ENCODE data around the gene CFAP410. TPM values are rescaled to one million over a fixed set of nuclear protein-coding genes. Genes with fewer than 3 reads are reported as not detected.

CFAP410 gene
- total and polyA plus RNA-seq, 2 of the 13 experiments (the other 11 are each of a cell fraction or from before 2014, with no cell fraction given), result 8.0 to 20.1 TPM

DNA sequence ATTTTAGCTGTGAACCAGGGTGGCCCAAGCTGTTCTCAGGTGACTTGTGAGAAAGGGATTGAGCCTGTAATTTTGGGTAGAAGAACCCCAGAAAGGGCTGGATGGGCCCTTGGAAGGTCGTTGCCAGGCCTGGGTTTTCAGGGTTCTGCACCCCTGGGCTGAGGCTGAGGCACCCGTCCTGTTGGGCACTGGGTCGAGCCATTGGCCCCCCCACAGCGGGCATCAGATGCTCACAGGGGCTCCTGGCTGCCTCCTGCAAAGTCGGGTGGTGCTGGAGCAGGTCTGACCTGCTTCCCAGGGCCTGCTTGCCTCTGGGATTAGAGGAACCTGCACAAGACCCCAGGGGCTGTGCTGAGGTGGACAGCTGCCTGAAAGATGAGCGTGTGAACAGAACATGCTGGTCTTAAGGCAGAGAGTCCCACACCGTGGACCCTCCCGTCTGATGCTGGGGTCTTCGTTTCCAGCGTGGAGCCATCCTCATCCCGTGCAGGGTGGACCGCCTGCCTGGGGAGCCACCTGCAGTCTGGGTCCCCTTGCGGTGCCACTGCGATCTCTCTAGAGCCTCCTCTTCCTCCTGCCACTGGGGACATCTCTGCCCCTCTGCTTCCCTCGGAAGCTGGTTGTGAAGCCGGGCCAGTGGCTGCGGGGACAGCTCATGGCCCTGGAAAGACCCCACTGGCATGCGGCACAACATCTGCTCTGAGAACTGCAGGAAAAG lies 12.5 kb upstream of the CFAP410 start:
- intact Hi-C loops (cut with micrococcal nuclease; ENCODE audit: unreplicated experiment), result no loop called here
- H4K20me1 ChIP-seq (ENCODE audit: insufficient read depth, low read length), result no peaks in the 10 kb centered on the region
- POLR2A ChIA-PET, result no interaction called here
- TF ChIP-seq ZNF225 (CRISPR knock-in tag; IDR thresholded peaks at IDR 0.05) (no peak), ZKSCAN5 (CRISPR knock-in tag; IDR thresholded peaks at IDR 0.05) (no peak), TBP (CRISPR knock-in tag; IDR thresholded peaks at IDR 0.05) (no peak), ZNF782 (CRISPR knock-in tag; IDR thresholded peaks at IDR 0.05; ENCODE audit: borderline replicate concordance) (no peak), ZNF569 (CRISPR knock-in tag; IDR thresholded peaks at IDR 0.05; ENCODE audit: borderline replicate concordance) (no peak), NFAT5 (CRISPR knock-in tag; IDR thresholded peaks at IDR 0.05) (no peak), ZSCAN21 (CRISPR knock-in tag; IDR thresholded peaks at IDR 0.05; ENCODE audit: borderline replicate concordance) (no peak), ZNF292 (CRISPR knock-in tag; IDR thresholded peaks at IDR 0.05; ENCODE audit: borderline replicate concordance, low read depth) (no peak), ASH2L (IDR thresholded peaks at IDR 0.05; ENCODE audit: insufficient read length, low read depth, low read length) (no peak), KDM2A (CRISPR knock-in tag; IDR thresholded peaks at IDR 0.05; ENCODE audit: borderline replicate concordance, low read depth) (no peak), HDAC6 (IDR thresholded peaks at IDR 0.05; ENCODE audit: low read depth, low read length) (no peak), TBL1XR1 (IDR thresholded peaks at IDR 0.05; ENCODE audit: borderline replicate concordance, low read length, partially characterized antibody) (no peak)
- TF ChIP-seq, protein P1, sequence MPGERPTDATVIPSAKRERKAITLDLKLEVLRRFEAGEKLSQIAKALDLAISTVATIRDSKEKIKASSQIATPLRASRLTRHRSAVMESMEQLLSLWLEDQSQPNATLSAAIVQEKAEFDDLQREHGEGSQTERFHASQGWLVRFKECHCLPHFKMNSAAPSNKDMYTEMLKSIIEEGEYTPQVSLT (CRISPR knock-in tag; IDR thresholded peaks at IDR 0.05; ENCODE audit: borderline replicate concordance, low read depth), result no peak
- TF ChIP-seq, protein P2, sequence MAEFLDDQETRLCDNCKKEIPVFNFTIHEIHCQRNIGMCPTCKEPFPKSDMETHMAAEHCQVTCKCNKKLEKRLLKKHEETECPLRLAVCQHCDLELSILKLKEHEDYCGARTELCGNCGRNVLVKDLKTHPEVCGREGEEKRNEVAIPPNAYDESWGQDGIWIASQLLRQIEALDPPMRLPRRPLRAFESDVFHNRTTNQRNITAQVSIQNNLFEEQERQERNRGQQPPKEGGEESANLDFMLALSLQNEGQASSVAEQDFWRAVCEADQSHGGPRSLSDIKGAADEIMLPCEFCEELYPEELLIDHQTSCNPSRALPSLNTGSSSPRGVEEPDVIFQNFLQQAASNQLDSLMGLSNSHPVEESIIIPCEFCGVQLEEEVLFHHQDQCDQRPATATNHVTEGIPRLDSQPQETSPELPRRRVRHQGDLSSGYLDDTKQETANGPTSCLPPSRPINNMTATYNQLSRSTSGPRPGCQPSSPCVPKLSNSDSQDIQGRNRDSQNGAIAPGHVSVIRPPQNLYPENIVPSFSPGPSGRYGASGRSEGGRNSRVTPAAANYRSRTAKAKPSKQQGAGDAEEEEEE (CRISPR knock-in tag; IDR thresholded peaks at IDR 0.05; ENCODE audit: borderline replicate concordance), result no peak
- TF ChIP-seq, protein P3, sequence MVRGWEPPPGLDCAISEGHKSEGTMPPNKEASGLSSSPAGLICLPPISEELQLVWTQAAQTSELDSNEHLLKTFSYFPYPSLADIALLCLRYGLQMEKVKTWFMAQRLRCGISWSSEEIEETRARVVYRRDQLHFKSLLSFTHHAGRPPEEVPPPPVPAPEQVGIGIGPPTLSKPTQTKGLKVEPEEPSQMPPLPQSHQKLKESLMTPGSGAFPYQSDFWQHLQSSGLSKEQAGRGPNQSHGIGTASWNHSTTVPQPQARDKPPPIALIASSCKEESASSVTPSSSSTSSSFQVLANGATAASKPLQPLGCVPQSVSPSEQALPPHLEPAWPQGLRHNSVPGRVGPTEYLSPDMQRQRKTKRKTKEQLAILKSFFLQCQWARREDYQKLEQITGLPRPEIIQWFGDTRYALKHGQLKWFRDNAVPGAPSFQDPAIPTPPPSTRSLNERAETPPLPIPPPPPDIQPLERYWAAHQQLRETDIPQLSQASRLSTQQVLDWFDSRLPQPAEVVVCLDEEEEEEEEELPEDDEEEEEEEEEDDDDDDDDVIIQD (CRISPR knock-in tag; IDR thresholded peaks at IDR 0.05; ENCODE audit: low read depth), result no peak

More for the DNA sequence above, 12.5 kb upstream of the CFAP410 start:
- CTCF ChIA-PET (ENCODE audit: low intra/inter-chr PET ratio, low total read pairs), result no interaction called here
- no peak overlapping the region for H3K4me2 ChIP-seq (ENCODE audit: low read depth, low read length)
- BruUV-seq (replicated peaks), result no TSS peak
- no peak overlapping the region for H3K27ac ChIP-seq (ENCODE audit: extremely low read length, insufficient read depth, low read length)
- 55% methylated on average over 7 of the region's 18 CpGs for WGBS (ENCODE audit: low lambda C conversion rate)
- no peak overlapping the region for H3K4me3 ChIP-seq (replicated peaks in 1 of 3; ENCODE audit: insufficient read depth in 1 of 3, low read depth in 2 of 3, low read length in 3 of 3)
- DNase-seq (ENCODE audit: low spot score), result no peak
- no peak for ATAC-seq
- no peak overlapping the region for H3K9ac ChIP-seq (ENCODE audit: insufficient read depth, low read depth, low read length)
- no peaks in the 10 kb centered on the region for H3K79me2 ChIP-seq (ENCODE audit: insufficient read depth, low read length)
- H2AFZ ChIP-seq (ENCODE audit: low read length), result no peak overlapping the region
- no peaks in the 10 kb centered on the region for H3K36me3 ChIP-seq (replicated peaks in 1 of 2; ENCODE audit: control insufficient read depth in 1 of 2, insufficient read depth in 2 of 2, low read length in 2 of 2)
- peaks cover 22% of the 10 kb centered on the region for H3K4me1 ChIP-seq (ENCODE audit: insufficient read depth, low read length)
- peaks cover 2 to 17% of the 10 kb centered on the region in 2 experiments; a peak in 4 of 5 replicates for H3K27me3 ChIP-seq (ENCODE audit: control insufficient read depth in 1 of 2, insufficient read depth in 2 of 2, low read length in 2 of 2)
- no peak for FAIRE-seq
- in situ Hi-C loops (cut with HindIII; ENCODE audit: extremely low pct_ligation_motif_present, low pct_unique_long_range_greater_than_20kb), result no loop called here
- H3K9me3 ChIP-seq (ENCODE audit: low read length), result no peaks in the 10 kb centered on the region
